ENCODE results near the gene CLASRP.

GRCh38 chr19:45113628-45114027 lies 74.8 kb downstream of the CLASRP start:
- no peak for TF ChIP-seq POLR2A (IDR thresholded peaks at IDR 0.05; ENCODE audit: low read length)
- TF ChIP-seq GATA1 (IDR thresholded peaks at IDR 0.05; ENCODE audit: low read depth, low read length), result no peak

Data from erythroblast (primary cell).